WTC11 (cell line): ENCODE measurements around the gene P2RY11. TPM values are rescaled to one million over a fixed set of nuclear protein-coding genes. Genes with fewer than 3 reads are reported as not detected.

ENCODE experiments used
- ATF6 ChIP-seq: sonication (generic); formaldehyde crosslinking; IDR thresholded peaks from 2 replicates; pipeline ENCODE4 v1.8.1; 2023; ENCODE audit warnings: mild to moderate bottlenecking, missing genetic modification reagents
- ELF4 ChIP-seq: sonication (generic); formaldehyde crosslinking; IDR thresholded peaks from 2 replicates; pipeline ENCODE4 v1.8.1; 2022; ENCODE audit warnings: low read depth, mild to moderate bottlenecking, moderate library complexity, missing genetic modification reagents
- FOXJ3 ChIP-seq: sonication (generic); formaldehyde crosslinking; IDR thresholded peaks from 2 replicates; pipeline ENCODE4 v1.9.0; 2021; ENCODE audit warnings: missing genetic modification reagents, mild to moderate bottlenecking, borderline replicate concordance
- GRHL2 ChIP-seq: fragments of 250-450 bp; sonication (Bioruptor Pico); IDR thresholded peaks from 2 replicates; pipeline ENCODE4 v1.8.0; 2022; ENCODE audit warnings: mild to moderate bottlenecking, moderate library complexity; ENCODE audit not compliant: insufficient replicate concordance, severe bottlenecking
- HMGA2 ChIP-seq: fragments of 250-450 bp; sonication (Bioruptor Pico); IDR thresholded peaks from 2 replicates; pipeline ENCODE4 v1.4.0; 2021; ENCODE audit warnings: mild to moderate bottlenecking, moderate library complexity
- HMGXB4 ChIP-seq: sonication (generic); formaldehyde crosslinking; IDR thresholded peaks from 2 replicates; pipeline ENCODE4 v1.8.1; 2023; ENCODE audit warnings: mild to moderate bottlenecking, moderate library complexity, missing genetic modification reagents
- IRF1 ChIP-seq: sonication (generic); formaldehyde crosslinking; IDR thresholded peaks from 2 replicates; pipeline ENCODE4 v1.8.0; 2023; ENCODE audit warnings: missing genetic modification reagents
- IRF2 ChIP-seq: sonication (generic); formaldehyde crosslinking; IDR thresholded peaks from 2 replicates; pipeline ENCODE4 v1.8.0; 2022; ENCODE audit warnings: low read depth, missing genetic modification reagents, borderline replicate concordance
- NFE2L1 ChIP-seq: sonication (generic); formaldehyde crosslinking; IDR thresholded peaks from 2 replicates; pipeline ENCODE4 v1.8.1; 2023; ENCODE audit warnings: missing genetic modification reagents
- NR2C2 ChIP-seq: sonication (generic); formaldehyde crosslinking; IDR thresholded peaks from 2 replicates; pipeline ENCODE4 v1.8.0; 2022; ENCODE audit warnings: mild to moderate bottlenecking, missing genetic modification reagents
- SMAD4 ChIP-seq: sonication (generic); formaldehyde crosslinking; IDR thresholded peaks from 2 replicates; pipeline ENCODE4 v1.8.0; 2022; ENCODE audit warnings: mild to moderate bottlenecking, missing genetic modification reagents
- STAT6 ChIP-seq: sonication (generic); formaldehyde crosslinking; conservative IDR thresholded peaks from 2 replicates; pipeline ENCODE4 v1.8.1; 2023; ENCODE audit warnings: mild to moderate bottlenecking, low read depth, missing genetic modification reagents, moderate library complexity
- USF2 ChIP-seq: sonication (generic); formaldehyde crosslinking; IDR thresholded peaks from 2 replicates; pipeline ENCODE4 v1.8.1; 2023; ENCODE audit warnings: mild to moderate bottlenecking, missing genetic modification reagents, moderate library complexity
- ZBTB21 ChIP-seq: sonication (generic); formaldehyde crosslinking; IDR thresholded peaks from 2 replicates; pipeline ENCODE4 v1.8.1; 2023; ENCODE audit warnings: mild to moderate bottlenecking, missing genetic modification reagents, borderline replicate concordance
- ZNF121 ChIP-seq: sonication (generic); formaldehyde crosslinking; IDR thresholded peaks from 2 replicates; pipeline ENCODE4 v1.8.0; 2023; ENCODE audit warnings: missing genetic modification reagents
- ZNF281 ChIP-seq: sonication (generic); formaldehyde crosslinking; IDR thresholded peaks from 2 replicates; pipeline ENCODE4 v1.8.0; 2023; ENCODE audit warnings: mild to moderate bottlenecking, missing genetic modification reagents
- ZNF423 ChIP-seq: fragments of 250-450 bp; sonication (Bioruptor Pico); IDR thresholded peaks from 2 replicates; pipeline ENCODE4 v2.1.2; 2022; ENCODE audit warnings: mild to moderate bottlenecking, moderate library complexity
- ZNF425 ChIP-seq: fragments of 250-450 bp; sonication (Bioruptor Pico); conservative IDR thresholded peaks from 2 replicates; pipeline ENCODE4 v1.9.0; 2021; ENCODE audit warnings: mild to moderate bottlenecking
- ZNF532 ChIP-seq: fragments of 250-450 bp; sonication (Bioruptor Pico); IDR thresholded peaks from 2 replicates; pipeline ENCODE4 v1.9.0; 2021; ENCODE audit warnings: mild to moderate bottlenecking, borderline replicate concordance
- total RNA-seq: library from RNA; stranded (reverse); gene quantifications from 3 replicates; pipeline ENCODE4 v1.2.3, GENCODE V29; 2021

The P2RY11 gene
- total RNA-seq, 1 experiment from 2014 or later: 21.0 TPM

- TF ChIP-seq STAT6 (CRISPR knock-in tag) (no peak), IRF2 (CRISPR knock-in tag) (no peak), ELF4 (CRISPR knock-in tag) (no peak), ZBTB21 (no peak), FOXJ3 (CRISPR knock-in tag) (no peak), NFE2L1 (CRISPR knock-in tag) (peak; percentile 70; the same call in 1 of the 2 replicates), ZNF423 (CRISPR knock-in tag) (no peak), HMGA2 (CRISPR knock-in tag) (no peak), ZNF425 (CRISPR knock-in tag) (no peak), HMGXB4 (CRISPR knock-in tag) (peak; percentile 38; the same call in 1 of the 2 replicates), ZNF121 (CRISPR knock-in tag) (0 out of 2 replicates have a peak, but pooled peaks have one; percentile 56), IRF1 (CRISPR knock-in tag) (peak; percentile 84), NR2C2 (CRISPR knock-in tag) (no peak), ATF6 (CRISPR knock-in tag) (no peak), GRHL2 (CRISPR knock-in tag) (no peak), ZNF281 (0 out of 2 replicates have a peak, but pooled peaks have one; percentile 12), USF2 (CRISPR knock-in tag) (peak; percentile 49), ZNF532 (CRISPR knock-in tag) (no peak), SMAD4 (CRISPR knock-in tag) (no peak)
Observed at GRCh38 chr19:10106100-10106936, 5.2 kb upstream of the P2RY11 start, which contains the start of gene PPAN (continued).
